SK-N-SH treated with all-trans-retinoic acid at 6 μM for 48 hours (cell line): ENCODE results near the gene SLC2A6.

Experiments
- BACH2 ChIP-seq: fragments of 250-450 bp; sonication (Bioruptor Pico); IDR thresholded peaks from 2 replicates; pipeline ENCODE4 v1.9.0; 2021; ENCODE audit warnings: mild to moderate bottlenecking, borderline replicate concordance
- ESRRG ChIP-seq: fragments of 250-450 bp; sonication (Bioruptor Pico); IDR thresholded peaks from 2 replicates; pipeline ENCODE4 v1.6.1; 2021; ENCODE audit warnings: mild to moderate bottlenecking
- GLIS3 ChIP-seq: fragments of 250-450 bp; sonication (Bioruptor Pico); IDR thresholded peaks from 2 replicates; pipeline ENCODE4 v1.5.0; 2020; ENCODE audit warnings: mild to moderate bottlenecking, moderate library complexity
- OSR1 ChIP-seq: fragments of 250-450 bp; sonication (Bioruptor Pico); IDR thresholded peaks from 2 replicates; pipeline ENCODE4 v1.8.0; 2022; ENCODE audit warnings: moderate library complexity, mild to moderate bottlenecking, inconsistent platforms
- PPARA ChIP-seq: fragments of 250-450 bp; sonication (Bioruptor Pico); IDR thresholded peaks from 2 replicates; pipeline ENCODE4 v1.5.0; 2020; ENCODE audit warnings: mild to moderate bottlenecking, borderline replicate concordance
- RARB ChIP-seq: fragments of 250-450 bp; sonication (Bioruptor Pico); IDR thresholded peaks from 2 replicates; pipeline ENCODE4 v1.8.0; 2021; ENCODE audit warnings: mild to moderate bottlenecking, moderate library complexity
- TCF4 ChIP-seq: fragments of 250-450 bp; sonication (Bioruptor Pico); IDR thresholded peaks from 2 replicates; pipeline ENCODE4 v1.8.0; 2021; ENCODE audit warnings: mild to moderate bottlenecking, moderate library complexity, borderline replicate concordance
- ZC3H10 ChIP-seq: fragments of 250-450 bp; sonication (Bioruptor Pico); IDR thresholded peaks from 2 replicates; pipeline ENCODE4 v1.5.1; 2021; ENCODE audit warnings: mild to moderate bottlenecking, moderate library complexity
- ZFP3 ChIP-seq: fragments of 250-450 bp; sonication (Bioruptor Pico); IDR thresholded peaks from 2 replicates; pipeline ENCODE4 v1.5.0; 2020; ENCODE audit warnings: mild to moderate bottlenecking, moderate library complexity
- ZNF70 ChIP-seq: fragments of 450-650 bp; formaldehyde crosslinking; IDR thresholded peaks from 2 replicates; pipeline ENCODE4 v1.5.0; 2020; ENCODE audit warnings: mild to moderate bottlenecking, moderate library complexity
- TF ChIP-seq, protein P1 (sequence below): fragments of 250-450 bp; sonication (Bioruptor Pico); IDR thresholded peaks from 2 replicates; pipeline ENCODE4 v1.5.1; 2020; ENCODE audit warnings: low read depth, mild to moderate bottlenecking, moderate library complexity
- TF ChIP-seq, protein P2 (sequence below): fragments of 250-450 bp; sonication (Bioruptor Pico); IDR thresholded peaks from 2 replicates; pipeline ENCODE4 v1.8.0; 2020; ENCODE audit warnings: mild to moderate bottlenecking, moderate library complexity, borderline replicate concordance

DNA sequence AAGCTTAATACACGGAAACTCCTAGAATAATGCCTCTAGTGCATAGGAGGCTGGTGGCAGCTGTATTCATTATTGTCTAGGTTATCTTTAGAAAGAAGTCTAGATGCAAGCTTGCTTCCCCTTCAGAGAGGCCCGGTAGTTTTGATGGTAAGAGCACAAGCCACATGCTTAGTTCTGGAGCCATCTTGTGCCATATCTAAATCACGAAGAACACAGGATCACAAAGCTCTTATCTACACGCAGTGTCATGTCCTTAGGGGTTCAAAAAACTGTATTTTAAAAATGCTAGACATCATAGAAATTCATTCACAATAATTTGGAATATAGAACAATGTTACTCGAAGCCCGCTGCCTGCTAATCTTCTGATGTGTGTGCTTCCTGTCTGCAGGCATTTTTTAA is 12.9 kb downstream of the SLC2A6 start:
- TF ChIP-seq, protein P1, sequence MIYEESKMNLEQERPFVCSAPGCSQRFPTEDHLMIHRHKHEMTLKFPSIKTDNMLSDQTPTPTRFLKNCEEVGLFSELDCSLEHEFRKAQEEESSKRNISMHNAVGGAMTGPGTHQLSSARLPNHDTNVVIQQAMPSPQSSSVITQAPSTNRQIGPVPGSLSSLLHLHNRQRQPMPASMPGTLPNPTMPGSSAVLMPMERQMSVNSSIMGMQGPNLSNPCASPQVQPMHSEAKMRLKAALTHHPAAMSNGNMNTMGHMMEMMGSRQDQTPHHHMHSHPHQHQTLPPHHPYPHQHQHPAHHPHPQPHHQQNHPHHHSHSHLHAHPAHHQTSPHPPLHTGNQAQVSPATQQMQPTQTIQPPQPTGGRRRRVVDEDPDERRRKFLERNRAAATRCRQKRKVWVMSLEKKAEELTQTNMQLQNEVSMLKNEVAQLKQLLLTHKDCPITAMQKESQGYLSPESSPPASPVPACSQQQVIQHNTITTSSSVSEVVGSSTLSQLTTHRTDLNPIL (CRISPR knock-in tag) = no peak
- TF ChIP-seq BACH2 (CRISPR knock-in tag) (no peak), GLIS3 (no peak), ZFP3 (CRISPR knock-in tag) (no peak), ESRRG (no peak), ZC3H10 (CRISPR knock-in tag) (no peak), PPARA (CRISPR knock-in tag) (no peak), ZNF70 (CRISPR knock-in tag) (no peak), RARB (CRISPR knock-in tag) (no peak), OSR1 (CRISPR knock-in tag) (no peak), TCF4 (CRISPR knock-in tag) (no peak)
- TF ChIP-seq, protein P2, sequence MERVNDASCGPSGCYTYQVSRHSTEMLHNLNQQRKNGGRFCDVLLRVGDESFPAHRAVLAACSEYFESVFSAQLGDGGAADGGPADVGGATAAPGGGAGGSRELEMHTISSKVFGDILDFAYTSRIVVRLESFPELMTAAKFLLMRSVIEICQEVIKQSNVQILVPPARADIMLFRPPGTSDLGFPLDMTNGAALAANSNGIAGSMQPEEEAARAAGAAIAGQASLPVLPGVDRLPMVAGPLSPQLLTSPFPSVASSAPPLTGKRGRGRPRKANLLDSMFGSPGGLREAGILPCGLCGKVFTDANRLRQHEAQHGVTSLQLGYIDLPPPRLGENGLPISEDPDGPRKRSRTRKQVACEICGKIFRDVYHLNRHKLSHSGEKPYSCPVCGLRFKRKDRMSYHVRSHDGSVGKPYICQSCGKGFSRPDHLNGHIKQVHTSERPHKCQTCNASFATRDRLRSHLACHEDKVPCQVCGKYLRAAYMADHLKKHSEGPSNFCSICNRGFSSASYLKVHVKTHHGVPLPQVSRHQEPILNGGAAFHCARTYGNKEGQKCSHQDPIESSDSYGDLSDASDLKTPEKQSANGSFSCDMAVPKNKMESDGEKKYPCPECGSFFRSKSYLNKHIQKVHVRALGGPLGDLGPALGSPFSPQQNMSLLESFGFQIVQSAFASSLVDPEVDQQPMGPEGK (CRISPR knock-in tag) = no peak
